Measurements from ENCODE around the gene CEACAM3.

GRCh38 chr19:41813911-41814310 lies 17.5 kb downstream of the CEACAM3 start:
- TF ChIP-seq EP300 (IDR thresholded peaks at IDR 0.05) (no peak), POLR2A (IDR thresholded peaks at IDR 0.05; ENCODE audit: low read depth) (no peak), POLR2AphosphoS5 (IDR thresholded peaks at IDR 0.05) (no peak)
- TF ChIP-seq, protein P1, sequence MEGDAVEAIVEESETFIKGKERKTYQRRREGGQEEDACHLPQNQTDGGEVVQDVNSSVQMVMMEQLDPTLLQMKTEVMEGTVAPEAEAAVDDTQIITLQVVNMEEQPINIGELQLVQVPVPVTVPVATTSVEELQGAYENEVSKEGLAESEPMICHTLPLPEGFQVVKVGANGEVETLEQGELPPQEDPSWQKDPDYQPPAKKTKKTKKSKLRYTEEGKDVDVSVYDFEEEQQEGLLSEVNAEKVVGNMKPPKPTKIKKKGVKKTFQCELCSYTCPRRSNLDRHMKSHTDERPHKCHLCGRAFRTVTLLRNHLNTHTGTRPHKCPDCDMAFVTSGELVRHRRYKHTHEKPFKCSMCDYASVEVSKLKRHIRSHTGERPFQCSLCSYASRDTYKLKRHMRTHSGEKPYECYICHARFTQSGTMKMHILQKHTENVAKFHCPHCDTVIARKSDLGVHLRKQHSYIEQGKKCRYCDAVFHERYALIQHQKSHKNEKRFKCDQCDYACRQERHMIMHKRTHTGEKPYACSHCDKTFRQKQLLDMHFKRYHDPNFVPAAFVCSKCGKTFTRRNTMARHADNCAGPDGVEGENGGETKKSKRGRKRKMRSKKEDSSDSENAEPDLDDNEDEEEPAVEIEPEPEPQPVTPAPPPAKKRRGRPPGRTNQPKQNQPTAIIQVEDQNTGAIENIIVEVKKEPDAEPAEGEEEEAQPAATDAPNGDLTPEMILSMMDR (IDR thresholded peaks at IDR 0.05), result no peak

All from esophagus muscularis mucosa (tissue), 4 donors.